Transverse colon (tissue), 4 donors: Measurements from ENCODE around the gene MN1. TPM values are rescaled to one million over a fixed set of nuclear protein-coding genes. Genes with fewer than 3 reads are reported as not detected.

ENCODE experiments used
- DNase-seq: peaks from one replicate; pipeline ENCODE4 v3.0.0-alpha.2; 2019
- H3K27ac ChIP-seq, 4 donors: fragments of 200-600 bp; sonication (generic); 2 replicates each; pipeline ENCODE4 v1.5.1; 2016 to 2018; ENCODE audit warnings: inconsistent platforms in 4 of 4
- H3K27me3 ChIP-seq: fragments of 200-600 bp; sonication (generic); 2 replicates; pipeline ENCODE4 v1.5.1; 2017; ENCODE audit warnings: inconsistent platforms
- H3K36me3 ChIP-seq, 4 donors: fragments of 200-600 bp; sonication (generic); 2 replicates each; pipeline ENCODE4 v1.5.1; 2017 to 2019; ENCODE audit warnings: inconsistent platforms in 4 of 4
- H3K4me1 ChIP-seq, 4 donors: fragments of 200-600 bp; sonication (generic); 2 replicates each; pipeline ENCODE4 v1.5.1; 2017 to 2020; ENCODE audit warnings: inconsistent platforms in 4 of 4
- H3K4me3 ChIP-seq, 4 donors: fragments of 200-600 bp; sonication (generic); 1 replicate in 1 of 4; 2 replicates in 3 of 4; pipeline versions ENCODE4 v1.5.1 to v1.6.1; 2017 to 2019; ENCODE audit warnings: inconsistent platforms in 4 of 4
- H3K9me3 ChIP-seq, 2 donors: fragments of 200-600 bp; sonication (generic); 2 replicates each; pipeline ENCODE4 v1.5.1; 2017 to 2019; ENCODE audit warnings: inconsistent platforms in 2 of 2
- CTCF ChIP-seq, 5 experiments: fragments of 200-600 bp in 3 of 5; fragments of 450-650 bp in 2 of 5; sonication (generic) in 3 of 5; IDR thresholded peaks; 1 replicate in 2 of 5; 2 replicates in 3 of 5; pipeline ENCODE4 v1.5.1; 2016 to 2017; ENCODE audit warnings: antibody characterized with exemption in 5 of 5, inconsistent platforms in 3 of 5, mild to moderate bottlenecking in 2 of 5, moderate library complexity in 1 of 5
- EP300 ChIP-seq: sonication (generic); formaldehyde crosslinking; IDR thresholded peaks from one replicate; pipeline ENCODE4 v1.6.1; 2017; ENCODE audit warnings: antibody characterized with exemption, low read depth
- POLR2A ChIP-seq: fragments of 450-650 bp; IDR thresholded peaks from one replicate; pipeline ENCODE4 v1.6.1; 2016; ENCODE audit warnings: antibody characterized with exemption, mild to moderate bottlenecking, moderate library complexity
- POLR2AphosphoS5 ChIP-seq, 3 donors: sonication (generic); formaldehyde crosslinking; IDR thresholded peaks; one replicate each; pipeline ENCODE4 v1.6.1; 2016; ENCODE audit warnings: antibody characterized with exemption in 3 of 3
- WGBS, 2 donors: methylation state at CpG; one replicate each; pipeline ENCODE4 v1.1.5; 2018; ENCODE audit warnings: low coverage in 1 of 2; 5-methylcytosine and 5-hydroxymethylcytosine counted together
- in situ Hi-C, 4 donors: fragments of 200-750 bp; cut with MboI; loops; one replicate each; pipeline versions ENCODE4 v1.15.0 to v1.15.1; 2017; ENCODE audit warnings: low sequenced_read_pairs in 3 of 4, low pct_ligation_motif_present in 1 of 4, low pct_unique_long_range_greater_than_20kb in 1 of 4
- intact Hi-C: fragments of 100-400 bp; cut with DNase I; formaldehyde crosslinking; loops from one replicate; pipeline ENCODE4 v1.15.1; 2023; ENCODE audit warnings: low total_unique reads
- total RNA-seq, 4 donors: library from RNA; depleted of rRNA; stranded (reverse); fragments of >200 nt; gene quantifications; one replicate each; pipeline ENCODE4 v1.1.0, GENCODE V29; 2016

Gene MN1
- total RNA-seq, 4 donors from 2014 or later, result 1.1 to 4.2 (median 3.0) TPM

GRCh38 chr22:27714068-27714467 lies 87.5 kb downstream of the MN1 start:
- WGBS, 2 donors, result 35 to 43% methylated on average over 5 to 6 of the region's 6 CpGs
- Histone ChIP-seq H3K36me3 (no peaks in the 10 kb centered on the region), H3K27ac (no peak overlapping the region), H3K27me3 (no peaks in the 10 kb centered on the region), H3K4me3 (no peak overlapping the region), H3K9me3 (no peaks in the 10 kb centered on the region), H3K4me1 (peaks cover 0 to 6% (median 0%) of the 10 kb centered on the region in 4 donors)
- intact Hi-C loops, result no loop called here
- DNase-seq, result no peak
- in situ Hi-C loops, result no loop called here
- TF ChIP-seq CTCF (IDR thresholded peaks at IDR 0.05) (no peak), EP300 (no peak), POLR2AphosphoS5 (IDR thresholded peaks at IDR 0.05) (no peak), POLR2A (no peak)

GRCh38 chr22:27713461-27713860 lies 88.1 kb downstream of the MN1 start:
- Histone ChIP-seq H3K4me1 (peaks cover 0 to 6% (median 0%) of the 10 kb centered on the region in 4 donors), H3K9me3 (no peaks in the 10 kb centered on the region), H3K36me3 (no peaks in the 10 kb centered on the region), H3K27ac (no peak overlapping the region), H3K27me3 (no peaks in the 10 kb centered on the region), H3K4me3 (no peak overlapping the region)
- no peak for DNase-seq
- in situ Hi-C loops, result no loop called here
- WGBS, 2 donors, result 74 to 83% methylated on average over 1 to 4 of the region's 4 CpGs
- intact Hi-C loops, result no loop called here
- TF ChIP-seq CTCF (IDR thresholded peaks at IDR 0.05) (no peak), POLR2A (no peak), EP300 (no peak), POLR2AphosphoS5 (IDR thresholded peaks at IDR 0.05) (no peak)

- in situ Hi-C loops, result no loop called here
- no peak for TF ChIP-seq CTCF (IDR thresholded peaks at IDR 0.05)
- no peak for TF ChIP-seq POLR2A
- no peak for TF ChIP-seq EP300
- TF ChIP-seq POLR2AphosphoS5 (IDR thresholded peaks at IDR 0.05), result no peak
- Histone ChIP-seq H3K4me3 (no peak overlapping the region), H3K4me1 (no peaks in the 10 kb centered on the region), H3K9me3 (no peaks in the 10 kb centered on the region), H3K27me3 (no peaks in the 10 kb centered on the region), H3K27ac (no peak overlapping the region), H3K36me3 (no peaks in the 10 kb centered on the region)
- intact Hi-C loops, result no loop called here
- DNase-seq, result no peak
- 64 to 83% methylated on average over 1 to 3 of the region's 3 CpGs for WGBS, 2 donors
Measured at GRCh38 chr22:27711756-27712155, 89.8 kb downstream of the MN1 start.

- in situ Hi-C loops (no loop called here), intact Hi-C loops (no loop called here)
- Histone ChIP-seq H3K4me1 (no peaks in the 10 kb centered on the region), H3K36me3 (no peaks in the 10 kb centered on the region), H3K27ac (no peak overlapping the region), H3K9me3 (no peaks in the 10 kb centered on the region), H3K27me3 (no peaks in the 10 kb centered on the region), H3K4me3 (no peak overlapping the region)
- DNase-seq, result no peak
- TF ChIP-seq CTCF (IDR thresholded peaks at IDR 0.05), result no peak
- no peak for TF ChIP-seq EP300
- TF ChIP-seq POLR2A, result no peak
- no peak for TF ChIP-seq POLR2AphosphoS5 (IDR thresholded peaks at IDR 0.05)
- WGBS, 2 donors, result 97% methylated on average over 3 of the region's 3 CpGs; no CpG with 5 or more reads in 1 of the 2 donors
Measured at GRCh38 chr22:27711012-27711411, 90.5 kb downstream of the MN1 start.
